ENCODE data around the gene CCM2L.

The CCM2L gene

DNA sequence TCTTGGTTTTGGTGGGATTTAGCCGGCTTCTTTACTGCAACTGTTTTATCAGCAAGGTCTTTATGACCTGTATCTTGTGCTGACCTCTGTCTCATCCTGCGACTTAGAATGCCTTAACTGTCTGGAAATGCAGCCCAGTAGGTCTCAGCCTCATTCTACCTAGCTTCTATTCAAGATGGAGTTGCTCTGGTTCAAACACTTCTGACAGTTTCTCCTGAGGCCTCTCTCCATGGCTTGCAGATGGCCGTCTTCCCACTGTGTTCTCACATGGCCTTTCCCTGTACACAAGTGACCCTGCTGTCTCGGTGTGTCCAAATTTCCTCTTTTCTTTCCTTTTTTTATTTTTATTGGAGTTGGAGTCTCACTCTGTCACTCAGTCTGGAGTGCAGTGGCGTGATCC, 4.2 kb upstream of the CCM2L start:
- no peak overlapping the region for H3K4me3 ChIP-seq (ENCODE audit: low read depth, low read length)
- no peak for DNase-seq (ENCODE audit: low read depth)
- no peak for TF ChIP-seq CTCF (IDR thresholded peaks at IDR 0.05; ENCODE audit: control insufficient read depth, extremely low read depth, insufficient read depth)

- TF ChIP-seq CTCF (IDR thresholded peaks at IDR 0.05; ENCODE audit: control insufficient read depth, extremely low read depth, insufficient read depth), result no peak
- H3K4me3 ChIP-seq (ENCODE audit: low read depth, low read length), result no peak overlapping the region
- no peak for DNase-seq (ENCODE audit: low read depth)
Measured at GRCh38 chr20:32006841-32007786, 3.1 kb upstream of the CCM2L start.

DNA sequence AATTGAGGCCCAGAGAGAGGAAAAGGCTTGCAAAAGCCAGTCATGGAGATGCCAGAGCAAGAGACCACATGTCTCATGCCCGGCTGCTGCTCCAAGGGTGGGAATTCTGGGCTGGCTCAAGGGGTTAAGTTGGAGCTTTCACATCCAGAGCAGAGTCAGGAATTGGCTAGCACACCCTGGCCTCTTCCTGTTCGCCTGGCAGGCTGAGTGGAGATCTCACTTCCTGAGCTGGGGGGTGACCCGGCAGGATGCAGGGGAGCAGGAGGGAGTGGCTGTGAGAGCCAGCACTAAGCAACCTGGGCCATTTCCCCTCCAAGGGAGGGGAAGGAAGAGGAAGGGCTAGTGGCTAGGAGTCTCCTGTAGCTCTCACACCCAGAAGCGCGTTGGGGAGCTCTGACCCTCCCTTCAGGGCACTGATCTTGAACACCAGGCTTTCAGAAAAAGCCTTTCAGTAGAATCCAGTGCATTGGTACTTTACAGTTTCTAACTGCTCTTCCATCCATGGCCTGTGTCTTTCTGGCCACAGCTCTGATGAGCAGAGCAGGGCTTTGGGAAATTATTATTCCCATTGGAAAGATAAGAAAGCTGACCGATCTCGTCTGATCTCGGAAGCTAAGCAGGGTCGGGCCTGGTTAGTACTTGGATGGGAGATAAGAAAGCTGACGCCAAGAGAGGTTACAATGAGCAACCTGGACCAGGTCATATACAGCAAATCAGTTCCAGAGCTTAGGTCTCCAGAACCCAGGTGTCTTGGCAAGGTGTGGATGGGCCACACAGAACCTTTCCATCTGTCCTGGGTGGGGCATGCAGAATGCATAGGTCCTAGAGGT, 2.2 kb upstream of the CCM2L start:
- no peak overlapping the region for H3K4me3 ChIP-seq (ENCODE audit: low read depth, low read length)
- no peak for TF ChIP-seq CTCF (IDR thresholded peaks at IDR 0.05; ENCODE audit: control insufficient read depth, extremely low read depth, insufficient read depth)
- no peak for DNase-seq (ENCODE audit: low read depth)

DNA sequence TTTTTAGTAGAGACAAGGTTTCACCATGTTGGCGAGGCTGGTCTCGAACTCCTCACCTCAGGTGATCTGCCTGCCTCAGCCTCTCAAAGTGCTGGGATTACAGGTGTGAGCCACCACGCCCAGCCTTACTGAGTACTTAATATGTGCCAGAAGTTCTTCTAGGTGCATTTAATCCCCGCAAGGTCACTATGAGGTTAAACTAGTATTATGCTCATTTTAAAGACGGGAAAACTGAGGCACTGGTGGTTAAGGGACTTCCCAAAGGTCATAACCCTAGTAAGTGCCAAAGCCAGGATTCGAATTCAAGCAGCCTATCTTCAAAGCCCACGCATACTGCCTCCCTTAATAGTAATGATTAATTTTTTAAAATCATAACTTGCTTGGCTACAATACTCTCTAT, 674 bp upstream of the CCM2L start:
- no peak overlapping the region for H3K4me3 ChIP-seq (ENCODE audit: low read depth, low read length)
- no peak for TF ChIP-seq CTCF (IDR thresholded peaks at IDR 0.05; ENCODE audit: control insufficient read depth, extremely low read depth, insufficient read depth)
- DNase-seq (ENCODE audit: low read depth), result no peak

- DNase-seq (ENCODE audit: low read depth), result no peak
- no peak overlapping the region for H3K4me3 ChIP-seq (ENCODE audit: low read depth, low read length)
- TF ChIP-seq CTCF (IDR thresholded peaks at IDR 0.05; ENCODE audit: control insufficient read depth, extremely low read depth, insufficient read depth), result no peak
Measured at GRCh38 chr20:32010666-32011065, 428 bp downstream of the CCM2L start.

GRCh38 chr20:32012159-32012688, 2.0 kb downstream of the CCM2L start:
- no peak for TF ChIP-seq CTCF (IDR thresholded peaks at IDR 0.05; ENCODE audit: control insufficient read depth, extremely low read depth, insufficient read depth)
- no peak overlapping the region for H3K4me3 ChIP-seq (ENCODE audit: low read depth, low read length)
- DNase-seq (ENCODE audit: low read depth), result no peak
